ENCODE data around the gene RAD18. TPM values are rescaled to one million over a fixed set of nuclear protein-coding genes. Genes with fewer than 3 reads are reported as not detected.

The RAD18 gene
- total and polyA plus RNA-seq, 8 donors = 1.4 to 87.9 (median 4.6) TPM

GRCh38 chr3:8888301-8888915 lies 74.9 kb downstream of the RAD18 start:
- no peak for TF ChIP-seq POLR2A (IDR thresholded peaks at IDR 0.05)
- TF ChIP-seq, protein P1, sequence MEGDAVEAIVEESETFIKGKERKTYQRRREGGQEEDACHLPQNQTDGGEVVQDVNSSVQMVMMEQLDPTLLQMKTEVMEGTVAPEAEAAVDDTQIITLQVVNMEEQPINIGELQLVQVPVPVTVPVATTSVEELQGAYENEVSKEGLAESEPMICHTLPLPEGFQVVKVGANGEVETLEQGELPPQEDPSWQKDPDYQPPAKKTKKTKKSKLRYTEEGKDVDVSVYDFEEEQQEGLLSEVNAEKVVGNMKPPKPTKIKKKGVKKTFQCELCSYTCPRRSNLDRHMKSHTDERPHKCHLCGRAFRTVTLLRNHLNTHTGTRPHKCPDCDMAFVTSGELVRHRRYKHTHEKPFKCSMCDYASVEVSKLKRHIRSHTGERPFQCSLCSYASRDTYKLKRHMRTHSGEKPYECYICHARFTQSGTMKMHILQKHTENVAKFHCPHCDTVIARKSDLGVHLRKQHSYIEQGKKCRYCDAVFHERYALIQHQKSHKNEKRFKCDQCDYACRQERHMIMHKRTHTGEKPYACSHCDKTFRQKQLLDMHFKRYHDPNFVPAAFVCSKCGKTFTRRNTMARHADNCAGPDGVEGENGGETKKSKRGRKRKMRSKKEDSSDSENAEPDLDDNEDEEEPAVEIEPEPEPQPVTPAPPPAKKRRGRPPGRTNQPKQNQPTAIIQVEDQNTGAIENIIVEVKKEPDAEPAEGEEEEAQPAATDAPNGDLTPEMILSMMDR (IDR thresholded peaks at IDR 0.05) = no peak
- TF ChIP-seq POLR2AphosphoS5 (IDR thresholded peaks at IDR 0.05) = no peak
- TF ChIP-seq EP300 (IDR thresholded peaks at IDR 0.05) = no peak
- intact Hi-C loops (cut with DNase I; ENCODE audit: low total_unique reads) = no loop called here

DNA sequence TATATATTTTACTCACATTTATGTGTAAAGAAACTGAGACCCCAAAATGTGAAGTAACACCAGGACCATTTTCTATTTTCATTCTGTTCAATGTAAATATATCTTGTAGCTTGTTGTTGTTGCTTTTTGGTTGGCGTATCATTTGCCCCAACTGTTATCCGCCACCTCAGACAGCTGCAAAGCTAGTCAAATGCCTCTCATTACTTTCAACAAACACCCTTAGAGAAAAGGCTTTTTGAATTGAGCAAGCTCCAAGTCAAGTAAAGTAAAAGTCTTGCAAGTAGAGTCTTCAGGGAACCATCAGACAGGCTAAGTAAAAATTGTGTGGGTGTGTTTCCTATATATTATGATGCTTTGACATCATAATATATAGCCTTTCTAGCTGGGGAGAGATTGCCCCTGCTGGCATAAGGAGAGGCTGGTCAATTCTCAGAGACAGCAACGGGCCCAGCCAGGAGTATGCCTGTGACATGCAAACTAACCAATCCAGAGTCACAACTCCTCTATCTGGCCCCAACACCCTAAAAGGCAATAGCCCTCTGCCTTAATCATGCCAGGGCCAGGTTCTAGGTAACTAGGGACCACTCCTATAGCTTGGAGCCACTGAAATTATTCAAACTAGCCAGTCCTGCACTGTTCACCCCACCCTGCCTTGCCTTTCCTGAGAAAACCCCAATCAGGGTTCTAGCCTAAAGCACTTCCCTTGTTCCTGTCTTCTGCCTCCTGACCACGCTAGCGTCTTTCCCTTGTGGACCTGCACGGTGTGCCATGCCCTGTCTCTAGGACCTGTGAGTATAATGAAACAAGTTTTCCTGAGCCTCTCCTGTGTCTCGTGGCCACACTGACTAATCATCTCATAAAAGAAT lies 75.6 kb downstream of the RAD18 start:
- H3K27ac ChIP-seq = no peak overlapping the region
- no peaks in the 10 kb centered on the region for H3K9me3 ChIP-seq
- peaks cover 0 to 50% (median 38%) of the 10 kb centered on the region in 4 donors for H3K36me3 ChIP-seq
- no peaks in the 10 kb centered on the region for H3K27me3 ChIP-seq
- H3K4me3 ChIP-seq = no peak overlapping the region
- DNase-seq = no peak
- 78 to 91% (median 84%) methylated on average over 7 of the region's 7 CpGs for WGBS, 5 donors
- intact Hi-C loops (cut with DNase I; ENCODE audit: low total_unique reads) = no loop called here
- H3K4me1 ChIP-seq = no peaks in the 10 kb centered on the region
- TF ChIP-seq, protein P1 (IDR thresholded peaks at IDR 0.05) = no peak
- TF ChIP-seq EP300 (IDR thresholded peaks at IDR 0.05) (no peak), POLR2A (IDR thresholded peaks at IDR 0.05) (no peak), POLR2AphosphoS5 (IDR thresholded peaks at IDR 0.05) (no peak)

More at GRCh38 chr3:8888301-8888915, 74.9 kb downstream of the RAD18 start:
- no peak overlapping the region for H3K4me3 ChIP-seq
- no peak overlapping the region for H3K27ac ChIP-seq
- no peaks in the 10 kb centered on the region for H3K27me3 ChIP-seq
- no peaks in the 10 kb centered on the region for H3K4me1 ChIP-seq
- peaks cover 0 to 48% (median 37%) of the 10 kb centered on the region in 4 donors for H3K36me3 ChIP-seq
- 90 to 97% (median 93%) methylated on average over 6 of the region's 6 CpGs for WGBS, 5 donors
- DNase-seq = no peak
- no peaks in the 10 kb centered on the region for H3K9me3 ChIP-seq

- Histone ChIP-seq H3K4me1 (no peaks in the 10 kb centered on the region), H3K36me3 (peaks cover 0 to 59% (median 40%) of the 10 kb centered on the region in 4 donors), H3K9me3 (no peaks in the 10 kb centered on the region), H3K27ac (no peak overlapping the region), H3K27me3 (no peaks in the 10 kb centered on the region), H3K4me3 (no peak overlapping the region)
- no peak for DNase-seq
- intact Hi-C loops (cut with DNase I; ENCODE audit: low total_unique reads) = no loop called here
- WGBS, 5 donors = 68 to 85% (median 79%) methylated on average over 4 of the region's 4 CpGs
- TF ChIP-seq, protein P1 (IDR thresholded peaks at IDR 0.05) = no peak
- no peak for TF ChIP-seq POLR2AphosphoS5 (IDR thresholded peaks at IDR 0.05)
- TF ChIP-seq POLR2A (IDR thresholded peaks at IDR 0.05) = no peak
- TF ChIP-seq EP300 (IDR thresholded peaks at IDR 0.05) = no peak
Measured at GRCh38 chr3:8886546-8886945, 76.7 kb downstream of the RAD18 start.

GRCh38 chr3:8885536-8886316 lies 77.5 kb downstream of the RAD18 start:
- Histone ChIP-seq H3K27ac (no peak overlapping the region), H3K4me1 (no peaks in the 10 kb centered on the region), H3K36me3 (peaks cover 0 to 65% (median 46%) of the 10 kb centered on the region in 4 donors), H3K9me3 (no peaks in the 10 kb centered on the region), H3K27me3 (no peaks in the 10 kb centered on the region), H3K4me3 (no peak overlapping the region)
- TF ChIP-seq, protein P1 (IDR thresholded peaks at IDR 0.05) = no peak
- intact Hi-C loops (cut with DNase I; ENCODE audit: low total_unique reads) = no loop called here
- no peak for DNase-seq
